Mesenchymal stem cell (in vitro differentiated cells and primary cell): ENCODE results near the gene BPGM.

Experiments
- DNase-seq: peaks from one replicate; pipeline ENCODE4 v3.0.0-alpha.2; 2013
- H2AFZ ChIP-seq: one replicate; pipeline ENCODE4 v1.6.1; 2013; ENCODE audit warnings: low read depth, mild to moderate bottlenecking, control low read depth, inconsistent platforms, low read length, moderate library complexity
- H2AK5ac ChIP-seq: 2 replicates; pipeline ENCODE4 v1.6.1; 2013; ENCODE audit warnings: low read length, moderate library complexity, mild to moderate bottlenecking, inconsistent platforms; ENCODE audit not compliant: severe bottlenecking
- H2BK120ac ChIP-seq: one replicate; pipeline ENCODE4 v1.6.1; 2013; ENCODE audit warnings: low read depth, mild to moderate bottlenecking, inconsistent platforms, low read length, moderate library complexity
- H2BK12ac ChIP-seq, 2 experiments: one replicate each; pipeline ENCODE4 v1.6.1; 2013; ENCODE audit warnings: inconsistent platforms in 2 of 2, low read length in 2 of 2, mild to moderate bottlenecking in 2 of 2, moderate library complexity in 2 of 2, control low read depth in 1 of 2
- H2BK15ac ChIP-seq: one replicate; pipeline ENCODE4 v1.6.1; 2013; ENCODE audit warnings: mild to moderate bottlenecking, low read depth, inconsistent platforms; ENCODE audit not compliant: poor library complexity, severe bottlenecking
- H2BK5ac ChIP-seq: 2 replicates; pipeline ENCODE4 v1.6.1; 2013; ENCODE audit warnings: low read depth, mild to moderate bottlenecking, low read length, control low read depth, inconsistent platforms; ENCODE audit not compliant: poor library complexity, severe bottlenecking
- H3K14ac ChIP-seq, 2 experiments: one replicate each; pipeline ENCODE4 v1.6.1; 2013; ENCODE audit warnings: inconsistent platforms in 2 of 2, low read length in 2 of 2, control low read depth in 1 of 2, mild to moderate bottlenecking in 1 of 2, moderate library complexity in 1 of 2
- H3K18ac ChIP-seq, 2 experiments: one replicate each; pipeline ENCODE4 v1.6.1; 2013; ENCODE audit warnings: inconsistent platforms in 2 of 2, low read length in 2 of 2, control low read depth in 1 of 2, low read depth in 1 of 2, mild to moderate bottlenecking in 1 of 2
- H3K23ac ChIP-seq, 2 experiments: one replicate each; pipeline ENCODE4 v1.6.1; 2013; ENCODE audit warnings: inconsistent platforms in 2 of 2, low read length in 2 of 2, mild to moderate bottlenecking in 2 of 2, moderate library complexity in 2 of 2, control low read depth in 1 of 2
- H3K27ac ChIP-seq: 2 replicates; pipeline ENCODE4 v1.5.1; 2013; ENCODE audit warnings: mild to moderate bottlenecking, moderate library complexity, low read length, control low read depth, inconsistent platforms; ENCODE audit not compliant: poor library complexity, severe bottlenecking
- H3K27me3 ChIP-seq, 2 experiments: 2 replicates each; pipeline versions ENCODE4 v1.6.1 to v1.7.0; 2013; ENCODE audit warnings: low read length in 2 of 2, mild to moderate bottlenecking in 2 of 2, moderate library complexity in 2 of 2, control low read depth in 1 of 2, inconsistent platforms in 1 of 2; ENCODE audit not compliant: control insufficient read depth in 1 of 2, insufficient read depth in 1 of 2
- H3K36me3 ChIP-seq, 2 experiments: 2 replicates each; pipeline versions ENCODE4 v1.6.1 to v1.7.0; 2013; ENCODE audit warnings: low read length in 2 of 2, control low read depth in 1 of 2, inconsistent platforms in 1 of 2, low read depth in 1 of 2, mild to moderate bottlenecking in 1 of 2; ENCODE audit not compliant: insufficient read depth in 2 of 2, control insufficient read depth in 1 of 2
- H3K4ac ChIP-seq, 2 experiments: one replicate each; pipeline ENCODE4 v1.6.1; 2013; ENCODE audit warnings: inconsistent platforms in 2 of 2, low read length in 2 of 2, mild to moderate bottlenecking in 2 of 2, moderate library complexity in 2 of 2, control low read depth in 1 of 2, low read depth in 1 of 2
- H3K4me1 ChIP-seq: 2 replicates; pipeline ENCODE4 v1.6.1; 2013; ENCODE audit warnings: low read depth, low read length, control low read depth; ENCODE audit not compliant: control insufficient read depth, insufficient read depth
- H3K4me2 ChIP-seq: 2 replicates; pipeline ENCODE4 v1.6.1; 2013; ENCODE audit warnings: low read length, mild to moderate bottlenecking, inconsistent platforms; ENCODE audit not compliant: poor library complexity, severe bottlenecking
- H3K4me3 ChIP-seq, 2 experiments: 2 replicates each; pipeline versions ENCODE4 v1.5.1 to v1.7.0; 2013; ENCODE audit warnings: low read length in 2 of 2, mild to moderate bottlenecking in 2 of 2, control low read depth in 1 of 2, low read depth in 1 of 2; ENCODE audit not compliant: insufficient read depth in 1 of 2
- H3K79me1 ChIP-seq: replicated peaks from 2 replicates; pipeline ENCODE4 v1.6.1; 2013; ENCODE audit warnings: mild to moderate bottlenecking, control low read depth, low read length, inconsistent platforms; ENCODE audit not compliant: poor library complexity, severe bottlenecking
- H3K9ac ChIP-seq: 2 replicates; pipeline ENCODE4 v1.7.0; 2013; ENCODE audit warnings: mild to moderate bottlenecking, low read length, moderate library complexity
- H3K9me3 ChIP-seq: 2 replicates; pipeline ENCODE4 v1.7.0; 2013; ENCODE audit warnings: mild to moderate bottlenecking, low read length; ENCODE audit not compliant: control insufficient read depth
- H4K8ac ChIP-seq: one replicate; pipeline ENCODE4 v1.6.1; 2013; ENCODE audit warnings: inconsistent platforms, mild to moderate bottlenecking, low read length, moderate library complexity
- H4K91ac ChIP-seq: one replicate; pipeline ENCODE4 v1.6.1; 2013; ENCODE audit warnings: mild to moderate bottlenecking, low read length, inconsistent platforms
- WGBS: methylation state at CpG from one replicate; pipeline ENCODE4 v1.1.7; 2013; ENCODE audit warnings: mixed read lengths; 5-methylcytosine and 5-hydroxymethylcytosine counted together

BPGM gene

DNA sequence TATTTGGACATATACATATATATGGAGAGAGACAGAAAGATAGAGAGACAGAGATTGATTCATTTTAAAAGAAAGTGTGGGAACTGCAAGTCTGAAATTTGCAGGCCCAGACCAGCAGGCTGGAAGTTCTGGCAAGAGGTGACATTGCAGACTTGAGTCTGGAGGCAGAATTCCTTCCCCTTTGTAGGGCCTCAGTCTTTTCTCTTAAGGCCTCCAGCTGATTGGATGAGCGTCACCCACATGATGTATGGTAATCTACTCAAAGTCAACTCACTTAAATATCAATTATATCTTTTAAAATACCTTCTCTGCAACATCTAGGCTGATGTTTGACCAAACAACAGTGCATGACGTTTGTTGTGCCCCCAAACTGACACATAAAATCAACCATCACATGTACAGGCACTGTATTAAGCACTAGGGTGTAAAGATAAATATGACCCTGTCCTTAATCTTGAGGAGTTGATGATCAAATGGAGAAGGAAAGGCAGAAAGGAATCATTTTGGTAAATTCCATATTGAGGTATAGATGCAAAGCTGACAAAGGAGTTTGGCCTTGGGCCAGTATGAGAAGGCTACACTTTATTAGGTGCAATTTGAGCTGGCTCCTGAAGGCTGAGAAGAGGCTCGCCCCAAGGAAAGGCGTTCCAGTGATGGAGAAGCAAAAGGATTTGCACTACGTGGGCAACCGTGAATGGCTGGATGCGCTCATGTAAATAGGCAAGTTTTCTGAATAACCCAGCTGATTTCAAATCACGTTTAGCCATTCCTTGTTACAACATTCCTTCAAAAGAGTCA, 52.6 kb downstream of the BPGM start:
- H3K4ac ChIP-seq, result no peak overlapping the region
- H2AK5ac ChIP-seq, result no peak overlapping the region
- H2BK15ac ChIP-seq, result no peak overlapping the region
- H3K14ac ChIP-seq, result no peak overlapping the region
- H3K36me3 ChIP-seq, result no peaks in the 10 kb centered on the region
- DNase-seq, result no peak
- H3K27ac ChIP-seq, result no peak overlapping the region
- WGBS, result 86% methylated on average over 8 of the region's 8 CpGs
- H2BK12ac ChIP-seq, result no peak overlapping the region
- no peaks in the 10 kb centered on the region for H3K27me3 ChIP-seq
- H3K18ac ChIP-seq, result no peak overlapping the region
- H2AFZ ChIP-seq, result no peak overlapping the region
- no peak overlapping the region for H3K4me3 ChIP-seq
- H3K79me1 ChIP-seq, result no peaks in the 10 kb centered on the region
- H3K23ac ChIP-seq, result no peak overlapping the region
- peaks cover 7% of the 10 kb centered on the region for H3K4me1 ChIP-seq
- H4K8ac ChIP-seq, result no peak overlapping the region
- no peak overlapping the region for H2BK120ac ChIP-seq
- H2BK5ac ChIP-seq, result no peak overlapping the region
- H4K91ac ChIP-seq, result no peak overlapping the region
- H3K9ac ChIP-seq, result no peak overlapping the region
- no peaks in the 10 kb centered on the region for H3K9me3 ChIP-seq
- H3K4me2 ChIP-seq, result no peak overlapping the region

DNA sequence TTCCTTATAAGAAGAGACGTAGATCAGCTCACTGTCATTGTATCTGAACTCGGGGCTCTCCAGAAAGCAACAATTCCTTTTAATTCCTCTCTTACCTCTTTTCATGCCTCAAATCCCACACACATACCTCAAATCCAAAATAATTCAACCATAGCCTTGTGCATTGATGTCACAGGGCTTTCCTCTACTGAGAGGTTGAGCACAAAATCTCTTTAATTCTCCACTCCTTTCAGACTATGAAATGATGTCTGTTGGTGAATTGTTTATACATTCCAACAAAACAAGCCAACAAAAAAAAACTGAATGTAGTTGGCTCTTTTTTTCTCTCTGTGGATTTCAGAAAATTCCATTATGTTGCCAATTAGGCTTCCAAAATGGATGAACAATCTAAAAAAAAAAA, 53.2 kb downstream of the BPGM start:
- Histone ChIP-seq H3K4me3 (no peak overlapping the region), H3K23ac (no peak overlapping the region), H2BK12ac (no peak overlapping the region), H3K79me1 (no peaks in the 10 kb centered on the region), H2AFZ (no peak overlapping the region), H2AK5ac (no peak overlapping the region), H3K18ac (no peak overlapping the region), H4K8ac (no peak overlapping the region), H2BK15ac (no peak overlapping the region), H3K9ac (no peak overlapping the region), H3K27ac (no peak overlapping the region), H3K14ac (no peak overlapping the region), H4K91ac (no peak overlapping the region), H3K9me3 (no peaks in the 10 kb centered on the region), H2BK5ac (no peak overlapping the region), H3K4ac (no peak overlapping the region), H2BK120ac (no peak overlapping the region), H3K4me2 (no peak overlapping the region), H3K27me3 (no peaks in the 10 kb centered on the region), H3K36me3 (no peaks in the 10 kb centered on the region), H3K4me1 (peaks cover 7% of the 10 kb centered on the region)
- DNase-seq, result no peak
- WGBS, result 97% methylated on average over 2 of the region's 2 CpGs

DNA sequence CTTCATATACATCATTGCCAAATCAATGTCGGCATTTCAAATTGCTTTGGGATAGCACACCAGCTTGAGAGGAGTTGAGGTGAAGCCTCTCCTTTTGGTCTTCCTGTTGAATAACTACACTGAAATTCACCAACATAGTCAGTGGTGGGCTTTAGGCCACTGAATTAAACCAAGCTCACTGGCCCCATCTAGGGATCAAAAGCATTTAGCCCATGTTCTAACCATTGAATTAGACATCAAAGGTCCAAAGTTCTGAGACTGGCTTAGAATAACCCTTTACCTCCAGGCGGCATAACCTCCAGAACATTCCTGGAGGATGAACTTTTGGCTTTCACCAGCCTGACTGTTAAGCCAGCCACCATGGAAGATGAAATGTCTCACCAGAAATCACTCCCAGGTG, 54.6 kb downstream of the BPGM start:
- Histone ChIP-seq H3K79me1 (no peaks in the 10 kb centered on the region), H3K4me2 (no peak overlapping the region), H3K23ac (no peak overlapping the region), H2BK15ac (no peak overlapping the region), H2BK12ac (peak overlapping the region in 1 of 2 experiments; percentile 45), H2BK5ac (no peak overlapping the region), H3K18ac (peak overlapping the region in 1 of 2 experiments; percentile 13), H3K4me3 (no peak overlapping the region), H4K91ac (no peak overlapping the region), H2BK120ac (no peak overlapping the region), H3K9me3 (no peaks in the 10 kb centered on the region), H3K27me3 (no peaks in the 10 kb centered on the region), H3K27ac (no peak overlapping the region), H3K4me1 (peaks cover 5% of the 10 kb centered on the region), H3K4ac (no peak overlapping the region), H4K8ac (no peak overlapping the region), H3K9ac (no peak overlapping the region), H2AK5ac (no peak overlapping the region), H3K36me3 (no peaks in the 10 kb centered on the region), H2AFZ (no peak overlapping the region), H3K14ac (no peak overlapping the region)
- 92% methylated on average over 2 of the region's 2 CpGs for WGBS
- DNase-seq, result peak; percentile 25

- Histone ChIP-seq H3K36me3 (no peaks in the 10 kb centered on the region), H3K18ac (peak overlapping the region; percentile 40 to 82), H3K4me1 (peaks cover 5% of the 10 kb centered on the region), H3K79me1 (no peaks in the 10 kb centered on the region), H2BK120ac (no peak overlapping the region), H3K4ac (no peak overlapping the region), H3K27ac (no peak overlapping the region), H4K91ac (no peak overlapping the region), H3K9me3 (no peaks in the 10 kb centered on the region), H2AK5ac (no peak overlapping the region), H3K4me2 (no peak overlapping the region), H3K9ac (no peak overlapping the region), H2BK12ac (peak overlapping the region; percentile 7 to 24), H4K8ac (no peak overlapping the region), H3K14ac (no peak overlapping the region), H3K23ac (no peak overlapping the region), H2AFZ (no peak overlapping the region), H3K27me3 (no peaks in the 10 kb centered on the region), H3K4me3 (no peak overlapping the region), H2BK15ac (no peak overlapping the region), H2BK5ac (no peak overlapping the region)
- WGBS, result 89% methylated on average over 8 of the region's 10 CpGs
- DNase-seq, result no peak
Measured at GRCh38 chr7:134702366-134703240, 56.0 kb downstream of the BPGM start.
